PC-3 (cell line): ENCODE data around the gene ANAPC16. TPM values are rescaled to one million over a fixed set of nuclear protein-coding genes. Genes with fewer than 3 reads are reported as not detected.
"Not testable (repeated sequence)": the region's sequence is repeated elsewhere in the genome, so short reads cannot be mapped to it uniquely, and the experiment has no call there.

Source experiments
- ATAC-seq: fragments of 200-7000 bp; cut with Tn5 transposase; 2 replicates; pipeline ENCODE4 v1.9.1; 2020; ENCODE audit warnings: mild to moderate bottlenecking, moderate library complexity
- BruUV-seq: library from RNA; stranded (reverse); fragments of 400-500 nt; replicated peaks from 2 replicates; lab custom pipeline; 2021; lab: Mats Ljungman, UMichigan
- CTCF ChIA-PET: fragments of 300-600 bp; sonication (Branson Sonifier 250); formaldehyde crosslinking; loops from one replicate; lab custom pipeline; 2022; ENCODE audit warnings: antibody characterized with exemption; lab: Charles Lee
- POLR2A ChIA-PET: fragments of 300-600 bp; sonication (Branson Sonifier 250); formaldehyde crosslinking; loops from one replicate; lab custom pipeline; 2022; ENCODE audit warnings: antibody characterized with exemption; ENCODE audit not compliant: unreplicated experiment; lab: Charles Lee
- DNase-seq: peaks from one replicate; pipeline ENCODE4 v3.0.0-alpha.2; 2015
- H2AFZ ChIP-seq: fragments of 300-600 bp; sonication (generic); 2 replicates; pipeline ENCODE4 v1.6.0; 2016; ENCODE audit warnings: antibody characterized with exemption, low read length
- H3F3A ChIP-seq: fragments of 300-600 bp; sonication (generic); one replicate; pipeline ENCODE4 v1.6.0; 2017; ENCODE audit warnings: antibody characterized with exemption, low read length, control low read depth, mild to moderate bottlenecking; ENCODE audit not compliant: unreplicated experiment
- H3K27ac ChIP-seq: fragments of 300-600 bp; sonication (generic); 2 replicates; pipeline ENCODE4 v1.5.1; 2016; ENCODE audit warnings: mild to moderate bottlenecking, low read length
- H3K27me3 ChIP-seq: fragments of 300-600 bp; sonication (generic); 2 replicates; pipeline ENCODE4 v1.6.1; 2016; ENCODE audit warnings: low read length, mixed read lengths
- H3K36me3 ChIP-seq: fragments of 300-600 bp; sonication (generic); 2 replicates; pipeline ENCODE4 v1.6.1; 2016; ENCODE audit warnings: low read depth, mixed run types, low read length, mixed read lengths
- H3K4me1 ChIP-seq: fragments of 300-600 bp; sonication (generic); 2 replicates; pipeline ENCODE4 v1.5.1; 2016; ENCODE audit warnings: low read length; ENCODE audit not compliant: insufficient read depth
- H3K4me2 ChIP-seq: fragments of 300-600 bp; sonication (generic); 2 replicates; pipeline ENCODE4 v1.6.0; 2016; ENCODE audit warnings: low read length
- H3K4me3 ChIP-seq: fragments of 300-600 bp; sonication (generic); 2 replicates; pipeline ENCODE4 v1.5.1; 2016; ENCODE audit warnings: mild to moderate bottlenecking, low read length, mixed read lengths
- H3K79me2 ChIP-seq: fragments of 300-600 bp; sonication (generic); 2 replicates; pipeline ENCODE4 v1.6.1; 2017; ENCODE audit warnings: low read length, mixed read lengths
- H3K9ac ChIP-seq: fragments of 300-600 bp; sonication (generic); 2 replicates; pipeline ENCODE4 v1.6.0; 2016; ENCODE audit warnings: mild to moderate bottlenecking, low read length
- H3K9me2 ChIP-seq: fragments of 300-600 bp; sonication (generic); replicated peaks from 2 replicates; pipeline ENCODE4 v1.6.1; 2016; ENCODE audit warnings: mixed run types, low read length, mixed read lengths
- H3K9me3 ChIP-seq: fragments of 300-600 bp; sonication (generic); 2 replicates; pipeline ENCODE4 v1.6.1; 2016; ENCODE audit warnings: low read length, mixed read lengths
- H4K20me1 ChIP-seq: fragments of 300-600 bp; sonication (generic); 2 replicates; pipeline ENCODE4 v1.6.1; 2016; ENCODE audit warnings: low read length, mixed read lengths
- CTCF ChIP-seq: fragments of 300-600 bp; sonication (generic); conservative IDR thresholded peaks from 2 replicates; pipeline ENCODE4 v1.5.1; 2017; ENCODE audit warnings: antibody characterized with exemption, low read depth, mild to moderate bottlenecking, low read length
- EZH2 ChIP-seq: fragments of 300-600 bp; sonication (generic); IDR thresholded peaks from one replicate; pipeline ENCODE4 v1.6.1; 2017; ENCODE audit warnings: antibody characterized with exemption, mild to moderate bottlenecking, low read length; ENCODE audit not compliant: unreplicated experiment
- EZH2phosphoT487 ChIP-seq: fragments of 300-600 bp; sonication (generic); IDR thresholded peaks from 2 replicates; pipeline ENCODE4 v1.6.1; 2018; ENCODE audit warnings: mild to moderate bottlenecking, antibody characterized with exemption, low read length, borderline replicate concordance
- intact Hi-C: fragments of 100-400 bp; cut with micrococcal nuclease; formaldehyde crosslinking; loops from 2 replicates; pipeline ENCODE4 v1.9.0; 2023
- total RNA-seq: library from RNA; depleted of rRNA; stranded (reverse); fragments of >200 nt; gene quantifications from 2 replicates; pipeline ENCODE4 v1.2.3, GENCODE V29; 2014; rRNA removed

Gene ANAPC16
- total RNA-seq, 1 experiment from 2014 or later, result 23.9 TPM

GRCh38 chr10:72278668-72279393 lies 63.0 kb downstream of the ANAPC16 start:
- no peak for TF ChIP-seq EZH2
- Histone ChIP-seq H3K4me1 (peaks cover 19% of the 10 kb centered on the region), H3K79me2 (peaks cover 19% of the 10 kb centered on the region), H3K4me2 (no peak overlapping the region), H4K20me1 (peaks cover 17% of the 10 kb centered on the region), H3K9me3 (no peaks in the 10 kb centered on the region), H3K9me2 (no peaks in the 10 kb centered on the region), H2AFZ (no peak overlapping the region), H3K27ac (no peak overlapping the region), H3F3A (no peaks in the 10 kb centered on the region), H3K36me3 (peaks cover 6% of the 10 kb centered on the region; the same call in 1 of the 2 replicates), H3K4me3 (no peak overlapping the region), H3K27me3 (no peaks in the 10 kb centered on the region), H3K9ac (no peak overlapping the region)
- intact Hi-C loops, result no loop called here
- CTCF ChIA-PET, result no interaction called here
- no peak for ATAC-seq
- BruUV-seq, result no TSS peak
- no peak for DNase-seq
- POLR2A ChIA-PET, result no interaction called here

GRCh38 chr10:72279587-72279986 lies 63.8 kb downstream of the ANAPC16 start:
- H3K4me3 ChIP-seq, H3K27me3 ChIP-seq, H3K4me2 ChIP-seq, intact Hi-C loops, DNase-seq, H3K27ac ChIP-seq, BruUV-seq, H3K36me3 ChIP-seq, H3K9me2 ChIP-seq, CTCF ChIA-PET, H3K9ac ChIP-seq, H2AFZ ChIP-seq, ATAC-seq, H3K9me3 ChIP-seq, POLR2A ChIA-PET, H3F3A ChIP-seq: not testable (repeated sequence)
- H3K4me1 ChIP-seq, result peaks cover 17% of the 10 kb centered on the region
- H3K79me2 ChIP-seq, result peaks cover 12% of the 10 kb centered on the region
- H4K20me1 ChIP-seq, result peaks cover 11% of the 10 kb centered on the region

GRCh38 chr10:72283131-72283530 lies 67.3 kb downstream of the ANAPC16 start:
- ChIA-PET CTCF (no interaction called here), POLR2A (no interaction called here)
- Histone ChIP-seq H3K4me3 (no peak overlapping the region), H3F3A (no peaks in the 10 kb centered on the region), H3K9me2 (no peaks in the 10 kb centered on the region), H3K4me2 (no peak overlapping the region), H3K79me2 (no peaks in the 10 kb centered on the region), H3K27me3 (no peaks in the 10 kb centered on the region), H3K27ac (no peak overlapping the region), H3K36me3 (no peaks in the 10 kb centered on the region), H2AFZ (no peak overlapping the region), H4K20me1 (no peaks in the 10 kb centered on the region), H3K4me1 (no peaks in the 10 kb centered on the region), H3K9ac (no peak overlapping the region), H3K9me3 (no peaks in the 10 kb centered on the region)
- no peak for DNase-seq
- no peak for TF ChIP-seq EZH2phosphoT487
- no peak for TF ChIP-seq EZH2
- TF ChIP-seq CTCF, result no peak
- no TSS peak for BruUV-seq
- intact Hi-C loops, result no loop called here
- ATAC-seq, result no peak

Other genes starting within 250 kb of the ANAPC16 start
- gene SPOCK2, start 127.5 kb upstream of the ANAPC16 start, total RNA-seq, result 0.06 and 0.33 TPM in 2 replicates
- gene ASCC1, start 264 bp downstream of the ANAPC16 start, total RNA-seq, result 15.7 and 24.3 TPM in 2 replicates
- gene DDIT4, start 57.9 kb downstream of the ANAPC16 start, total RNA-seq, result 68.9 and 94.2 TPM in 2 replicates
- gene DNAJB12, start 138.9 kb downstream of the ANAPC16 start, total RNA-seq, result 25.7 and 30.9 TPM in 2 replicates